Esophagus squamous epithelium (tissue), 5 donors: ENCODE data around the gene KAZN. TPM values are rescaled to one million over a fixed set of nuclear protein-coding genes. Genes with fewer than 3 reads are reported as not detected.

ENCODE experiments used
- DNase-seq: peaks from one replicate; lab custom pipeline; 2025; lab: John Stamatoyannopoulos, UW
- H3K27ac ChIP-seq, 4 donors: fragments of 200-600 bp; sonication (generic); one replicate each; pipeline ENCODE4 v1.5.1; 2016 to 2019; ENCODE audit warnings: mild to moderate bottlenecking in 1 of 4
- H3K27me3 ChIP-seq, 4 donors: fragments of 200-600 bp; sonication (generic); 1 replicate in 3 of 4; 2 replicates in 1 of 4; pipeline versions ENCODE4 v1.5.1 to v1.6.0; 2017 to 2021; ENCODE audit warnings: antibody characterized with exemption in 1 of 4
- H3K36me3 ChIP-seq, 3 donors: fragments of 200-600 bp; sonication (generic); one replicate each; pipeline ENCODE4 v1.5.1; 2016 to 2019
- H3K4me1 ChIP-seq, 3 donors: fragments of 200-600 bp; sonication (generic); one replicate each; pipeline ENCODE4 v1.5.1; 2017 to 2019
- H3K4me3 ChIP-seq, 4 donors: fragments of 200-600 bp; sonication (generic); 1 replicate in 3 of 4; 2 replicates in 1 of 4; pipeline ENCODE4 v1.5.1; 2016 to 2019; ENCODE audit warnings: mild to moderate bottlenecking in 2 of 4, moderate library complexity in 1 of 4
- H3K9me3 ChIP-seq, 3 donors: fragments of 200-600 bp; sonication (generic); one replicate each; pipeline ENCODE4 v1.5.1; 2016 to 2019
- CTCF ChIP-seq, 6 experiments: fragments of 450-650 bp in 4 of 6; fragments of 200-600 bp in 2 of 6; sonication (generic) in 2 of 6; IDR thresholded peaks; one replicate each; pipeline ENCODE4 v1.5.1; 2016 to 2019; ENCODE audit warnings: antibody characterized with exemption in 6 of 6, mild to moderate bottlenecking in 4 of 6, moderate library complexity in 4 of 6
- POLR2A ChIP-seq, 4 donors: fragments of 450-650 bp; IDR thresholded peaks; one replicate each; pipeline ENCODE4 v1.6.1; 2017; ENCODE audit warnings: antibody characterized with exemption in 4 of 4, mild to moderate bottlenecking in 4 of 4, moderate library complexity in 3 of 4
- WGBS, 2 donors: methylation state at CpG; one replicate each; pipeline ENCODE4 v1.1.5; 2018; 5-methylcytosine and 5-hydroxymethylcytosine counted together
- intact Hi-C: fragments of 100-400 bp; cut with DNase I; formaldehyde crosslinking; loops from one replicate; pipeline ENCODE4 v1.15.0; 2022
- total RNA-seq, 4 donors: library from RNA; depleted of rRNA; stranded (reverse); fragments of >200 nt; gene quantifications; one replicate each; pipeline ENCODE4 v1.1.0, GENCODE V29; 2016
- donor health status: DM: yes; HTN: yes; CAD: no.

Gene KAZN
- total RNA-seq, 4 donors from 2014 or later: 25.0 to 54.5 (median 30.8) TPM

- no peaks in the 10 kb centered on the region for H3K4me1 ChIP-seq
- no peak overlapping the region for H3K4me3 ChIP-seq
- TF ChIP-seq POLR2A (IDR thresholded peaks at IDR 0.05) (no peak), CTCF (IDR thresholded peaks at IDR 0.05) (no peak)
- H3K27me3 ChIP-seq: peaks cover 0 to 2% (median 0%) of the 10 kb centered on the region in 4 donors
- DNase-seq: no peak
- no peaks in the 10 kb centered on the region for H3K9me3 ChIP-seq
- intact Hi-C loops: no loop called here
- no peaks in the 10 kb centered on the region for H3K36me3 ChIP-seq
- 78 to 86% methylated on average over 4 of the region's 4 CpGs for WGBS, 2 donors
- H3K27ac ChIP-seq: no peak overlapping the region
These were observed 77.9 kb downstream of the KAZN start for GRCh38 chr1:14676400-14676799.

GRCh38 chr1:14677292-14677971, 78.9 kb downstream of the KAZN start:
- Histone ChIP-seq H3K4me3 (no peak overlapping the region), H3K36me3 (no peaks in the 10 kb centered on the region), H3K9me3 (no peaks in the 10 kb centered on the region), H3K27ac (no peak overlapping the region), H3K27me3 (peaks cover 0 to 2% (median 0%) of the 10 kb centered on the region in 4 donors), H3K4me1 (no peaks in the 10 kb centered on the region)
- 97 to 100% methylated on average over 2 to 3 of the region's 3 CpGs for WGBS, 2 donors
- no peak for DNase-seq
- TF ChIP-seq POLR2A (IDR thresholded peaks at IDR 0.05) (no peak), CTCF (IDR thresholded peaks at IDR 0.05) (no peak)
- intact Hi-C loops: no loop called here

- 85 to 87% methylated on average over 13 of the region's 13 CpGs for WGBS, 2 donors
- DNase-seq: no peak
- TF ChIP-seq CTCF (IDR thresholded peaks at IDR 0.05): no peak
- TF ChIP-seq POLR2A (IDR thresholded peaks at IDR 0.05): no peak
- Histone ChIP-seq H3K9me3 (no peaks in the 10 kb centered on the region), H3K36me3 (no peaks in the 10 kb centered on the region), H3K27me3 (no peaks in the 10 kb centered on the region), H3K27ac (no peak overlapping the region), H3K4me1 (no peaks in the 10 kb centered on the region), H3K4me3 (no peak overlapping the region)
- intact Hi-C loops: no loop called here
These were observed 79.6 kb downstream of the KAZN start for GRCh38 chr1:14678011-14678638.

GRCh38 chr1:14679027-14679688, 80.7 kb downstream of the KAZN start:
- no peak overlapping the region for H3K27ac ChIP-seq
- WGBS, 2 donors: 77 to 79% methylated on average over 10 of the region's 10 CpGs
- no peak for DNase-seq

More at GRCh38 chr1:14679027-14679688, 80.7 kb downstream of the KAZN start:
- intact Hi-C loops: no loop called here
- Histone ChIP-seq H3K27me3 (peaks cover 0 to 4% (median 0%) of the 10 kb centered on the region in 4 donors), H3K4me1 (no peaks in the 10 kb centered on the region), H3K9me3 (peaks cover 0 to under 1% (median 0%) of the 10 kb centered on the region in 3 donors), H3K36me3 (no peaks in the 10 kb centered on the region), H3K4me3 (no peak overlapping the region)
- TF ChIP-seq POLR2A (IDR thresholded peaks at IDR 0.05) (no peak), CTCF (IDR thresholded peaks at IDR 0.05) (no peak)
